Heart left ventricle (tissue), 16 donors: ENCODE data around the gene RGS6. TPM values are rescaled to one million over a fixed set of nuclear protein-coding genes. Genes with fewer than 3 reads are reported as not detected.
A peak's percentile ranks its signal among the peaks of the same experiment; 100 is the strongest.

Experiments used
- ATAC-seq, 4 donors: fragments of 200-7000 bp; cut with Tn5 transposase; one replicate each; pipeline ENCODE4 v1.9.1; 2020 to 2022; ENCODE audit warnings: moderate library complexity in 4 of 4, mild to moderate bottlenecking in 3 of 4, moderate number of reproducible peaks in 1 of 4
- DNase-seq, 5 donors: peaks; one replicate each; pipeline ENCODE4 v3.0.0-alpha.2; 2020
- H3K27ac ChIP-seq, 12 donors: fragments of 200-600 bp; sonication (generic) in 4 of 12; one replicate each; pipeline versions ENCODE4 v1.5.0 to v1.8.0; 2016 to 2022; ENCODE audit warnings: mild to moderate bottlenecking in 2 of 12
- H3K27me3 ChIP-seq, 9 donors: fragments of 200-600 bp; sonication (generic) in 2 of 9; one replicate each; pipeline versions ENCODE4 v1.5.1 to v1.8.0; 2016 to 2022; ENCODE audit warnings: mild to moderate bottlenecking in 3 of 9
- H3K36me3 ChIP-seq, 9 donors: fragments of 200-600 bp; sonication (generic) in 2 of 9; one replicate each; pipeline versions ENCODE4 v1.5.0 to v1.8.0; 2018 to 2022; ENCODE audit warnings: mild to moderate bottlenecking in 2 of 9
- H3K4me1 ChIP-seq, 12 donors: fragments of 200-600 bp; sonication (generic) in 4 of 12; one replicate each; pipeline versions ENCODE4 v1.5.0 to v1.8.0; 2016 to 2022; ENCODE audit warnings: mild to moderate bottlenecking in 3 of 12
- H3K4me3 ChIP-seq, 12 donors: fragments of 200-600 bp; sonication (generic) in 4 of 12; one replicate each; pipeline versions ENCODE4 v1.5.0 to v1.8.0; 2017 to 2022; ENCODE audit warnings: mild to moderate bottlenecking in 9 of 12, moderate library complexity in 4 of 12
- H3K9me3 ChIP-seq, 12 donors: fragments of 200-600 bp; sonication (generic) in 4 of 12; one replicate each; pipeline versions ENCODE4 v1.5.0 to v1.8.0; 2016 to 2022; ENCODE audit warnings: mild to moderate bottlenecking in 1 of 12
- POLR2A ChIP-seq, 2 donors: fragments of 450-650 bp; IDR thresholded peaks; one replicate each; pipeline ENCODE4 v1.6.1; 2017; ENCODE audit warnings: antibody characterized with exemption in 2 of 2, mild to moderate bottlenecking in 2 of 2, moderate library complexity in 2 of 2
- WGBS, 4 donors: extraction: QIAGEN DNeasy Blood & Tissue Kit in 2 of 4; methylation state at CpG; one replicate each; pipeline versions ENCODE4 v1.1.5 to v1.1.7; 2013 to 2018; 5-methylcytosine and 5-hydroxymethylcytosine counted together
- intact Hi-C, 10 donors: fragments of 100-400 bp; cut with DNase I; formaldehyde crosslinking; loops; one replicate each; pipeline versions ENCODE4 v1.11.1 to v1.14.2; 2022
- polyA plus RNA-seq, 2 donors: library from polyadenylated mRNA; stranded (reverse); fragments of 200-250 nt; gene quantifications; one replicate each; pipeline ENCODE4 v1.2.3, GENCODE V29; 2013
- total RNA-seq, 9 donors: library from RNA; depleted of rRNA in 2 of 9; stranded (reverse); fragments of >200 nt in 2 of 9; fragmentation: NEBNext Ultra II Directional in 3 of 9; extraction: Animal tissue kit (Norgen Biotek cat#: 25700) in 3 of 9; gene quantifications; one replicate each; pipeline versions ENCODE4 v1.1.0 to v1.2.4, GENCODE V29; 2016 to 2023
- TF ChIP-seq, protein P1 (sequence below), 12 donors: fragments of 200-600 bp; sonication (generic) in 4 of 12; IDR thresholded peaks; one replicate each; pipeline versions ENCODE4 v1.5.0 to v1.8.0; 2018 to 2022; ENCODE audit warnings: antibody characterized with exemption in 12 of 12, mild to moderate bottlenecking in 5 of 12
- donor health status: ischemic (EF 13 %, LVEDD 7.1; RV severe dilation, severe dysfunction).
- donor health status: healthy with polysubstance abuse.
- donor health status: DM: no; HTN: yes; CAD: no.
- donor health status: DM: no; HTN: no; CAD: no.
- donor health status: ischemic (EF 25% LVEDD 6.9; RV normal size, moderate dysfunction).
- donor health status: ischemic (EF 25% LVEDD 5.7; RV mildly dilated, moderate dysfunction).
- donor health status: healthy.
- donor health status: DM: yes; HTN: yes; CAD: no.
- donor health status: ischemic (EF 35%, LVEDD 5.7; RV mildly dilated, moderate dysfunction).
- donor health status: nonischemic (EF 11% LVEDD 7.7; RV severe dilation, severe dysfunction).
- donor health status: DM: yes; HTN: yes; CAD: no.
- donor health status: PGD.
- donor health status: ischemic (EF 29% LVEDD 5.4; RV normal size, mild dysfunction).
- donor health status: nonischemic (EF 23%, LVEDD 6.1; RV moderate dilation, normal function).

RGS6 gene
- total and polyA plus RNA-seq, 11 donors: 1.3 to 25.4 (median 15.1) TPM

DNA sequence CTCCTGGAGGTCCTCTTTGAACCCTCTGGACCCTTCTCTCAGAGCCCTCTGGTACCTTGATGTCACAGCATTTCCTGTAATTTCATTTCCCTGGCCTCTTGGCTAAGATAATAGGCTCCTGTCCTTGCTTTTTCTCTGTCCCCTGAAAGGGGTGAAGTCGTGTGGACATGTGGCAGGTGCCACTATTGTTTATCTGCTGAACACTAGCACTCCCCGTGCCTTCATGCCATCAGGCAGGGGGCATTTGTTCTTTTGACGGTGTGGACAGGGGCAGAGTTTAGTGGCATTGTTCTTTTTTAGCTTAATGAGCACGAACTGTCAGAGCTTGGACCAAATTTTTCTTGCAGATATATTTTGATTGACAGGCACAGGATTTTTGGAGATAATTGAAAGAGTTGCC lies 166.0 kb downstream of the RGS6 start:
- Histone ChIP-seq H3K27me3 (no peaks in the 10 kb centered on the region), H3K4me1 (peaks cover 0 to 43% (median 8%) of the 10 kb centered on the region in 12 donors), H3K36me3 (no peaks in the 10 kb centered on the region), H3K4me3 (no peak overlapping the region), H3K9me3 (no peaks in the 10 kb centered on the region), H3K27ac (peak overlapping the region in 1 of 12 donors; percentile 5)
- intact Hi-C loops: no loop called here
- ATAC-seq (peak in 2 of 4 donors; percentile 45 to 61), DNase-seq (no peak)
- TF ChIP-seq, protein P1, sequence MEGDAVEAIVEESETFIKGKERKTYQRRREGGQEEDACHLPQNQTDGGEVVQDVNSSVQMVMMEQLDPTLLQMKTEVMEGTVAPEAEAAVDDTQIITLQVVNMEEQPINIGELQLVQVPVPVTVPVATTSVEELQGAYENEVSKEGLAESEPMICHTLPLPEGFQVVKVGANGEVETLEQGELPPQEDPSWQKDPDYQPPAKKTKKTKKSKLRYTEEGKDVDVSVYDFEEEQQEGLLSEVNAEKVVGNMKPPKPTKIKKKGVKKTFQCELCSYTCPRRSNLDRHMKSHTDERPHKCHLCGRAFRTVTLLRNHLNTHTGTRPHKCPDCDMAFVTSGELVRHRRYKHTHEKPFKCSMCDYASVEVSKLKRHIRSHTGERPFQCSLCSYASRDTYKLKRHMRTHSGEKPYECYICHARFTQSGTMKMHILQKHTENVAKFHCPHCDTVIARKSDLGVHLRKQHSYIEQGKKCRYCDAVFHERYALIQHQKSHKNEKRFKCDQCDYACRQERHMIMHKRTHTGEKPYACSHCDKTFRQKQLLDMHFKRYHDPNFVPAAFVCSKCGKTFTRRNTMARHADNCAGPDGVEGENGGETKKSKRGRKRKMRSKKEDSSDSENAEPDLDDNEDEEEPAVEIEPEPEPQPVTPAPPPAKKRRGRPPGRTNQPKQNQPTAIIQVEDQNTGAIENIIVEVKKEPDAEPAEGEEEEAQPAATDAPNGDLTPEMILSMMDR (IDR thresholded peaks at IDR 0.05): no peak
- WGBS, 4 donors: 28 to 36% (median 33%) methylated on average over 4 of the region's 4 CpGs

DNA sequence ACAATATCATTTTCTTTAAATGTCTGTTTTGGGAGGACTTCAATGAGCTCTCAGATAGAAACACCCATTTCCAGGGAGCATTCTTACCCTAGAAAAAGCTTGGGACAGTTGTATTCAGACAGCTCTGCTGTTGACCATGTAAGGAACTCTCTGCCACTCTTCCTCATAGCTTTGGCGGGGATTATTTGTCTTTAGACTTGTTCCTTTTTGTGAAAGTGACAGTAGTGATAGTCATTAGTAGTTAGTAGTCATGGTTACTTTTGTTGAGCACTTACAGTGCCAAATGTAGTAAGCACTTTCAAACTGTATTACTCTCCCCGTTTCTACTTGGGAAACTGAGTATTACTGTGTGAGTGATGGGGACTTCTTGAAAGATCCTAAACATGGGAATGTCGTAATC lies 167.3 kb downstream of the RGS6 start:
- Histone ChIP-seq H3K9me3 (no peaks in the 10 kb centered on the region), H3K4me1 (peaks cover 0 to 40% (median 6%) of the 10 kb centered on the region in 12 donors), H3K4me3 (no peak overlapping the region), H3K27me3 (no peaks in the 10 kb centered on the region), H3K36me3 (no peaks in the 10 kb centered on the region), H3K27ac (no peak overlapping the region)
- ATAC-seq (no peak), DNase-seq (no peak)
- TF ChIP-seq POLR2A (IDR thresholded peaks at IDR 0.05): no peak
- TF ChIP-seq, protein P1 (IDR thresholded peaks at IDR 0.05): no peak
- intact Hi-C loops: no loop called here
- WGBS, 4 donors: 73 to 90% (median 82%) methylated on average over 3 of the region's 3 CpGs

DNA sequence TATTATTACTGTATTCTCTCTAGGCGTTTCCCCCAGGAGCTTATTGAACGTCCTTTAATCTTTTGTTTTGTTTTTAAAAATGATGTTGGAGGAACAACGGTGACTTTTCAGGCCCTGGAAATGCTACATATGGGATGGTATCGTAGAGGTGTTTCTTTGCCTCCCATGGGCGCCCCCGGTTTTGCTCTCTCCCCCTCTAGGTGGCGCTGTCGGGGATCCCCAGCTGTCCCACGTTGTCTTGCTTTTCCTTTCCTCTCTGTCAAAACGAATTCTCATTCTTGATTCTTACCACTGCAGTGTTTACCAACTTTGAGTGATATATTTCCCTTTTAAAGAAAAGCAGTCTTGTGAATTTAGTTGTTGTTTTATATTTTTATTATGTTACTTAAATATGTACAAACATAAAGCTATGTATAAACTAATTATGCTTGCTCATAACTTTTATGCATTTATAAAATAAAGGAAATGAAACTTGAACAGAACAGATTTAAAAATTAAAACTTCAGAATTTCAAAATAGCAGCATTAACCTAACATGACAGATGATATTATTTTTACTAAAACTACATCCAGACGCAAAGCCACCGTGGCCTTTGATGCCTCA lies 171.9 kb downstream of the RGS6 start:
- intact Hi-C loops: loop anchor here in 2 of 10 donors (5.0 to 10.0 kb wide), 2 partner anchors 48 to 191 kb away; no protein-coding TSS in a partner anchor
- Histone ChIP-seq H3K27me3 (no peaks in the 10 kb centered on the region), H3K36me3 (no peaks in the 10 kb centered on the region), H3K4me3 (no peak overlapping the region), H3K9me3 (no peaks in the 10 kb centered on the region), H3K27ac (no peak overlapping the region), H3K4me1 (peaks cover 0 to 15% (median 0%) of the 10 kb centered on the region in 12 donors)
- 57 to 64% (median 61%) methylated on average over 12 of the region's 12 CpGs for WGBS, 4 donors
- TF ChIP-seq POLR2A (IDR thresholded peaks at IDR 0.05): no peak
- TF ChIP-seq, protein P1 (IDR thresholded peaks at IDR 0.05): peak; percentile 9 to 52 (median 40)
- DNase-seq: no peak
- ATAC-seq: no peak

DNA sequence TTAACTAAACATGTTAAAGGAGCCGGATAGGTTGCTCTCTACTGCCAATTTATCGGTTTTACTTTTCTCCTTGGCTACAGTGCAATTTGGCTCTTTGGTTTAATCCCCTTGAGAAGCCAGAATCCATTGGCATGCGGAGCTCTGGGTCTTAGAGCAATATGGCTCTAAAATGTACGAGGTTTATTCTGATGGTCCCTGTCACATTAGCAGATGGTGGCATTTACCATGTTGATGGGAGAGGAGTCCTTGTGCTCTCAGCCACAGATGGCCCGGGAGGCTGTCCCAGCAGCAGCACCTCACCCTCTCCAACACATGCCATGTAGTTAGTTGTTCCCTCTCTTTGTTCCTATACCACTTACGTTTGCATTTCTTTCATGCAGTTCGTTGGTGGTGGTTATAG lies 179.7 kb downstream of the RGS6 start:
- TF ChIP-seq, protein P1 (IDR thresholded peaks at IDR 0.05): no peak
- no peak for TF ChIP-seq POLR2A (IDR thresholded peaks at IDR 0.05)
- DNase-seq: no peak
- 83 to 88% (median 86%) methylated on average over 7 of the region's 7 CpGs for WGBS, 4 donors

More for the DNA sequence above, 179.7 kb downstream of the RGS6 start:
- H3K36me3 ChIP-seq: no peaks in the 10 kb centered on the region
- H3K27ac ChIP-seq: no peak overlapping the region
- H3K9me3 ChIP-seq: no peaks in the 10 kb centered on the region
- intact Hi-C loops: no loop called here
- no peaks in the 10 kb centered on the region for H3K27me3 ChIP-seq
- H3K4me1 ChIP-seq: no peaks in the 10 kb centered on the region
- ATAC-seq: no peak
- H3K4me3 ChIP-seq: no peak overlapping the region
